ENCODE results near the gene IKZF3.

IKZF3 gene

GRCh38 chr17:39813631-39814030, 50.5 kb downstream of the IKZF3 start:
- no peak for DNase-seq

GRCh38 chr17:39812466-39812865, 51.6 kb downstream of the IKZF3 start:
- no peak for DNase-seq

- no peak for DNase-seq
Measured at GRCh38 chr17:39810939-39811728, 53.0 kb downstream of the IKZF3 start.

GRCh38 chr17:39809221-39809620, 54.9 kb downstream of the IKZF3 start:
- DNase-seq: no peak

- DNase-seq: no peak
Measured at GRCh38 chr17:39808409-39808997, 55.6 kb downstream of the IKZF3 start.

GRCh38 chr17:39804839-39805238, 59.3 kb downstream of the IKZF3 start:
- DNase-seq: no peak

GRCh38 chr17:39801055-39801454, 63.1 kb downstream of the IKZF3 start:
- no peak for DNase-seq

GRCh38 chr17:39800540-39800939, 63.6 kb downstream of the IKZF3 start:
- no peak for DNase-seq

GRCh38 chr17:39799395-39799794, 64.7 kb downstream of the IKZF3 start:
- DNase-seq: no peak

GRCh38 chr17:39794249-39794970, 69.7 kb downstream of the IKZF3 start:
- no peak for DNase-seq

- DNase-seq: no peak
Measured at GRCh38 chr17:39793301-39793872, 70.7 kb downstream of the IKZF3 start.

- no peak for DNase-seq
Measured at GRCh38 chr17:39792526-39793221, 71.4 kb downstream of the IKZF3 start.

- DNase-seq: no peak
Measured at GRCh38 chr17:39791111-39791992, 72.8 kb downstream of the IKZF3 start.

GRCh38 chr17:39787743-39788484, 76.2 kb downstream of the IKZF3 start:
- no peak for DNase-seq

GRCh38 chr17:39787041-39787440, 77.1 kb downstream of the IKZF3 start:
- no peak for DNase-seq

GRCh38 chr17:39782980-39783379, 81.1 kb downstream of the IKZF3 start:
- no peak for DNase-seq

GRCh38 chr17:39782481-39782880, 81.6 kb downstream of the IKZF3 start:
- DNase-seq: no peak

- no peak for DNase-seq
Measured at GRCh38 chr17:39781861-39782213, 82.3 kb downstream of the IKZF3 start.

- no peak for DNase-seq
Measured at GRCh38 chr17:39781031-39781860, 82.9 kb downstream of the IKZF3 start.
